Adrenal gland (tissue), 5 donors: ENCODE data around the gene CD300H.

Experiments used
- CTCF ChIP-seq, 6 experiments: fragments of 450-650 bp in 4 of 6; fragments of 200-600 bp in 2 of 6; sonication (generic) in 1 of 6; IDR thresholded peaks; 1 replicate in 5 of 6; 2 replicates in 1 of 6; pipeline versions ENCODE4 v1.5.1 to v1.8.0; 2016 to 2021; ENCODE audit warnings: antibody characterized with exemption in 6 of 6, mild to moderate bottlenecking in 2 of 6, moderate library complexity in 1 of 6
- POLR2A ChIP-seq, 2 donors: fragments of 450-650 bp; IDR thresholded peaks; one replicate each; pipeline ENCODE4 v1.6.1; 2017; ENCODE audit warnings: antibody characterized with exemption in 2 of 2, mild to moderate bottlenecking in 2 of 2, moderate library complexity in 1 of 2
- donor health status: DM: no; HTN: no; CAD: no.

DNA sequence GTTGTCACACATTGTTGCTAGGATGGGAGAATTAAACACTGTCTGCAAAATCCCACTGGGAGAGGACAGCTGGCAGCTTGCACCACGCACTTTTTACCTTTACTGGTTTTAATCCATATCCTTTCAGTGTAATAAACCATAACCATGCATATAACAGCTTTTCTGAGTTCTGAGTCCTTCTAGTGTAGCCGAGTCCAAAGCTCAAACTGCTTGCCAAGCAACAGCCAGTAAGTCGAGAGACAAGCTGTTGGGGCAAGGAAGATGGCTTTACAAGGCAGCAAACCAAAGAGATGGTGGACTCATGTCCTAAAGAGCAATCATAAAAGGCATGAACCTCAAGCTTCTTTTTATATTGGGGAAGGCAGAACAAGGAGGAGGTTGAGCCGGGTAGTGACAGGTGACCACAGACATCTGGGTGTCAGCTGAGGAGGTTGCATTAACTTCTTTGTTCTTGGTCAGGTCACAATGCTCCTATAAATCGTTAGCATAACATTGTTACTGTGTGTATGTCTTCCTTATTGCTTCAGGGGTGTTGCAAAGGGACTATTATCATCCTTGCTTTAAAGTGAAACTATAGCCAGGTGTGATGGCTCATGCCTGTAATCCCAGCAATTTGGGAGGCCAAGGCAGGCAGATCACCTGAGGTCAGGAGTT is 7.3 kb upstream of the CD300H start:
- TF ChIP-seq CTCF (IDR thresholded peaks at IDR 0.05) (no peak), POLR2A (IDR thresholded peaks at IDR 0.05) (no peak)
